Limb (tissue), 2 donors: Measurements from ENCODE around the gene SOWAHD.
"Not testable (repeated sequence)": the region's sequence is repeated elsewhere in the genome, so short reads cannot be mapped to it uniquely, and the experiment has no call there.

ENCODE experiments used
- DNase-seq, 2 donors: peaks; one replicate each; pipeline ENCODE4 v3.0.0-alpha.2; 2016; ENCODE audit errors: extremely low spot score in 2 of 2

Gene SOWAHD

GRCh38 chrX:119758731-119759247, 401 bp downstream of the SOWAHD start:
- no peak for DNase-seq

GRCh38 chrX:119759248-119759766, 919 bp downstream of the SOWAHD start:
- DNase-seq: no peak

GRCh38 chrX:119760026-119760877, 1.9 kb downstream of the SOWAHD start:
- no peak for DNase-seq

- no peak for DNase-seq
Observed at GRCh38 chrX:119762718-119763117, 4.3 kb downstream of the SOWAHD start.

- no peak for DNase-seq
Observed at GRCh38 chrX:119763181-119763580, 4.8 kb downstream of the SOWAHD start.

GRCh38 chrX:119763836-119764387, 5.5 kb downstream of the SOWAHD start:
- no peak for DNase-seq

- DNase-seq: not testable (repeated sequence)
Observed at GRCh38 chrX:119768436-119768835, 10.0 kb downstream of the SOWAHD start.

GRCh38 chrX:119769388-119769787, 11.0 kb downstream of the SOWAHD start:
- DNase-seq: not testable (repeated sequence)

GRCh38 chrX:119775517-119776238, 17.3 kb downstream of the SOWAHD start:
- no peak for DNase-seq

GRCh38 chrX:119778829-119779228, 20.4 kb downstream of the SOWAHD start:
- no peak for DNase-seq

- DNase-seq: no peak
Observed at GRCh38 chrX:119783026-119783425, 24.6 kb downstream of the SOWAHD start.

GRCh38 chrX:119784747-119785446, 26.5 kb downstream of the SOWAHD start:
- DNase-seq: no peak

GRCh38 chrX:119790977-119791436, 32.6 kb downstream of the SOWAHD start:
- peak in 1 of 2 donors; percentile 10 for DNase-seq

GRCh38 chrX:119791437-119792231, 33.2 kb downstream of the SOWAHD start, which contains the start of gene RPL39:
Gene RPL39, minus strand, starts transcription at chrX:119791630. Its CDS starts 54 bp downstream, at chrX:119791576.
- DNase-seq: peak; percentile 83 to 85

GRCh38 chrX:119801253-119802221, 43.1 kb downstream of the SOWAHD start:
- no peak for DNase-seq

GRCh38 chrX:119802546-119802945, 44.2 kb downstream of the SOWAHD start:
- DNase-seq: no peak

- DNase-seq: not testable (repeated sequence)
Observed at GRCh38 chrX:119808461-119808860, 50.1 kb downstream of the SOWAHD start.

GRCh38 chrX:119809185-119809666, 50.8 kb downstream of the SOWAHD start:
- DNase-seq: no peak
